Natural killer cell (primary cell): ENCODE measurements around the gene RELCH. TPM values are rescaled to one million over a fixed set of nuclear protein-coding genes. Genes with fewer than 3 reads are reported as not detected.

Experiments used
- ATAC-seq, 3 donors: fragments of 150-1000 bp in 2 of 3; fragments of 200-7000 bp in 1 of 3; cut with Tn5 transposase; 1 replicate in 1 of 3; 2 replicates in 2 of 3; pipeline ENCODE4 v1.10.0; 2021; ENCODE audit warnings: mild to moderate bottlenecking in 2 of 3, moderate library complexity in 2 of 3
- DNase-seq, 2 donors: peaks; one replicate each; pipeline versions ENCODE4 v3.0.0 to v3.0.0-alpha.2; 2013 to 2021; ENCODE audit warnings: mixed read lengths in 1 of 2
- H3K27ac ChIP-seq: one replicate; pipeline ENCODE4 v1.5.1; 2013; ENCODE audit warnings: mild to moderate bottlenecking, low read length
- H3K27me3 ChIP-seq: one replicate; pipeline ENCODE4 v1.6.1; 2013; ENCODE audit warnings: low read length; ENCODE audit not compliant: control insufficient read depth, insufficient read depth
- H3K36me3 ChIP-seq: one replicate; pipeline ENCODE4 v1.6.1; 2013; ENCODE audit warnings: low read length; ENCODE audit not compliant: control insufficient read depth, insufficient read depth
- H3K4me1 ChIP-seq: one replicate; pipeline ENCODE4 v1.6.1; 2013; ENCODE audit warnings: low read length; ENCODE audit not compliant: control insufficient read depth, insufficient read depth
- H3K4me3 ChIP-seq: one replicate; pipeline ENCODE4 v1.5.1; 2013; ENCODE audit warnings: low read length
- H3K9me3 ChIP-seq: one replicate; pipeline ENCODE4 v1.6.1; 2013; ENCODE audit warnings: low read length; ENCODE audit not compliant: control insufficient read depth, insufficient read depth
- H3K27ac Mint-ChIP-seq, 2 donors: one replicate each; pipeline ENCODE4 v1.8.0; 2022; ENCODE audit warnings: mild to moderate bottlenecking in 2 of 2, mixed read lengths in 2 of 2, moderate library complexity in 1 of 2
- H3K27me3 Mint-ChIP-seq, 2 donors: one replicate each; pipeline ENCODE4 v1.8.0; 2022; ENCODE audit warnings: low read depth in 2 of 2, mixed read lengths in 2 of 2
- H3K36me3 Mint-ChIP-seq: one replicate; pipeline ENCODE4 v1.8.0; 2022; ENCODE audit warnings: mixed read lengths
- H3K4me1 Mint-ChIP-seq, 2 donors: one replicate each; pipeline ENCODE4 v1.8.0; 2022; ENCODE audit warnings: mixed read lengths in 2 of 2
- H3K4me3 Mint-ChIP-seq: one replicate; pipeline ENCODE4 v1.8.0; 2022; ENCODE audit warnings: mild to moderate bottlenecking, moderate library complexity, mixed read lengths
- H3K9me3 Mint-ChIP-seq, 2 donors: one replicate each; pipeline ENCODE4 v1.8.0; 2022; ENCODE audit warnings: mixed read lengths in 2 of 2
- whole genome bisulfite sequencing: methylation state at CpG from one replicate; pipeline ENCODE4 v1.1.7; 2013; ENCODE audit warnings: missing lambda C conversion rate; ENCODE audit not compliant: insufficient coverage; 5-methylcytosine and 5-hydroxymethylcytosine counted together
- intact Hi-C: fragments of 100-400 bp; cut with micrococcal nuclease; formaldehyde crosslinking; loops from one replicate; pipeline ENCODE4 v1.14.2; 2022
- total RNA-seq, 4 donors: library from RNA; stranded (reverse); fragments of 120-200 nt in 1 of 4; gene quantifications; one replicate each; pipeline versions ENCODE4 v1.2.3 to v1.2.4, GENCODE V29; 2013 to 2022
- TF ChIP-seq, protein P1 (sequence below): fragments of 200-600 bp; IDR thresholded peaks from one replicate; pipeline ENCODE4 v1.8.0; 2022; ENCODE audit warnings: antibody characterized with exemption

The RELCH gene
- total RNA-seq, 3 donors from 2014 or later (not counting 1 experiment from before 2014, with no cell fraction given) = 60.1 to 69.9 (median 63.9) TPM

GRCh38 chr18:62294073-62294472, 107.0 kb downstream of the RELCH start:
- no peak overlapping the region for H3K27ac ChIP-seq
- no peak for DNase-seq
- Mint-ChIP-seq H3K36me3 (no peaks in the 10 kb centered on the region), H3K9me3 (no peaks in the 10 kb centered on the region), H3K4me1 (no peaks in the 10 kb centered on the region), H3K27me3 (no peaks in the 10 kb centered on the region), H3K27ac (no peak overlapping the region), H3K4me3 (no peak overlapping the region)
- intact Hi-C loops = no loop called here
- no peaks in the 10 kb centered on the region for H3K9me3 ChIP-seq
- peaks cover 39% of the 10 kb centered on the region for H3K36me3 ChIP-seq
- no peaks in the 10 kb centered on the region for H3K4me1 ChIP-seq
- ATAC-seq = no peak
- no peak overlapping the region for H3K4me3 ChIP-seq
- no peaks in the 10 kb centered on the region for H3K27me3 ChIP-seq
- TF ChIP-seq, protein P1, sequence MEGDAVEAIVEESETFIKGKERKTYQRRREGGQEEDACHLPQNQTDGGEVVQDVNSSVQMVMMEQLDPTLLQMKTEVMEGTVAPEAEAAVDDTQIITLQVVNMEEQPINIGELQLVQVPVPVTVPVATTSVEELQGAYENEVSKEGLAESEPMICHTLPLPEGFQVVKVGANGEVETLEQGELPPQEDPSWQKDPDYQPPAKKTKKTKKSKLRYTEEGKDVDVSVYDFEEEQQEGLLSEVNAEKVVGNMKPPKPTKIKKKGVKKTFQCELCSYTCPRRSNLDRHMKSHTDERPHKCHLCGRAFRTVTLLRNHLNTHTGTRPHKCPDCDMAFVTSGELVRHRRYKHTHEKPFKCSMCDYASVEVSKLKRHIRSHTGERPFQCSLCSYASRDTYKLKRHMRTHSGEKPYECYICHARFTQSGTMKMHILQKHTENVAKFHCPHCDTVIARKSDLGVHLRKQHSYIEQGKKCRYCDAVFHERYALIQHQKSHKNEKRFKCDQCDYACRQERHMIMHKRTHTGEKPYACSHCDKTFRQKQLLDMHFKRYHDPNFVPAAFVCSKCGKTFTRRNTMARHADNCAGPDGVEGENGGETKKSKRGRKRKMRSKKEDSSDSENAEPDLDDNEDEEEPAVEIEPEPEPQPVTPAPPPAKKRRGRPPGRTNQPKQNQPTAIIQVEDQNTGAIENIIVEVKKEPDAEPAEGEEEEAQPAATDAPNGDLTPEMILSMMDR = no peak

DNA sequence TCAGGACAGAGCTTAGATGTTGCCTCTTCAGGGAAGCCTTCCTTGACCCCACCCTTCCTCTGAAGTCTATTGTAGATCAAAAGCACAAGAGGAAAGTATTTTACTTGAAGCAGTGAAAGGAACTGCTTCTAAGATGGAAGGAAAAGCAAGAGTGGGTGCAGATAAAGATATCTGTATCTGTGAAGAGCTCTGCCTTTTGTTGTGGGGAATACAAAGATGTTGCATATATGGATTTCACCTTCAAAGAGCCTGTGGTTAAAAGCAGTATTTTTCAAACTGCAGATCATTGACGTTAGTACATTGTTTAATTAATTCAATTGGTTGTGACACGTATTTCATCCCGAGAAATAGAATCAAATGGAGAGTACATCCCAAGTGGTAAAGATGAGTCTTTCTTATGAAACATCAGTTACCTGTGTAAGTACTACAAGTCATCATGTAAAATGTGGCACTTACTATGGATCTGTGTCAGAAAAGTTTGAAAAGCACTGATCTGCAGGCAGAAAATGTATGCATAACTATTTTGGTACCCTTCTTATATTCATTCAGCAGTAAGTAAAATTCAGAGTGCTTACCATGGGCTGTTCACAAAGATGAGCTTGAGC, 113.4 kb downstream of the RELCH start:
- no peak overlapping the region for H3K4me3 Mint-ChIP-seq
- peaks cover 16% of the 10 kb centered on the region for H3K36me3 Mint-ChIP-seq
- no peaks in the 10 kb centered on the region for H3K27me3 Mint-ChIP-seq
- no peak for ATAC-seq
- peaks cover 52% of the 10 kb centered on the region for H3K36me3 ChIP-seq
- TF ChIP-seq, protein P1 = no peak
- H3K4me3 ChIP-seq = no peak overlapping the region
- H3K9me3 Mint-ChIP-seq = no peaks in the 10 kb centered on the region
- DNase-seq = peak in 1 of 2 donors; percentile 6
- no peaks in the 10 kb centered on the region for H3K4me1 Mint-ChIP-seq
- no peaks in the 10 kb centered on the region for H3K4me1 ChIP-seq
- H3K27ac ChIP-seq = no peak overlapping the region
- intact Hi-C loops = no loop called here
- H3K27ac Mint-ChIP-seq = no peak overlapping the region
- H3K9me3 ChIP-seq = no peaks in the 10 kb centered on the region
- H3K27me3 ChIP-seq = no peaks in the 10 kb centered on the region
- WGBS = 91% methylated on average over 3 of the region's 3 CpGs

GRCh38 chr18:62301322-62301721, 114.3 kb downstream of the RELCH start:
- no peaks in the 10 kb centered on the region for H3K4me1 ChIP-seq
- H3K4me1 Mint-ChIP-seq = no peaks in the 10 kb centered on the region
- no peaks in the 10 kb centered on the region for H3K27me3 ChIP-seq
- intact Hi-C loops = no loop called here
- no peak for DNase-seq
- H3K36me3 ChIP-seq = peaks cover 53% of the 10 kb centered on the region
- H3K4me3 Mint-ChIP-seq = no peak overlapping the region
- no peak overlapping the region for H3K27ac Mint-ChIP-seq
- no peak overlapping the region for H3K27ac ChIP-seq
- H3K36me3 Mint-ChIP-seq = peaks cover 16% of the 10 kb centered on the region
- ATAC-seq = no peak
- no peaks in the 10 kb centered on the region for H3K27me3 Mint-ChIP-seq
- no peaks in the 10 kb centered on the region for H3K9me3 ChIP-seq
- no peak overlapping the region for H3K4me3 ChIP-seq
- TF ChIP-seq, protein P1 = no peak
- H3K9me3 Mint-ChIP-seq = no peaks in the 10 kb centered on the region
- WGBS = 100% methylated on average over 1 of the region's 1 CpG

- TF ChIP-seq, protein P1 = no peak
- peaks cover 9% of the 10 kb centered on the region for H3K36me3 ChIP-seq
- H3K36me3 Mint-ChIP-seq = no peaks in the 10 kb centered on the region
- no peaks in the 10 kb centered on the region for H3K4me1 ChIP-seq
- no peaks in the 10 kb centered on the region for H3K27me3 Mint-ChIP-seq
- no peaks in the 10 kb centered on the region for H3K9me3 ChIP-seq
- no peak overlapping the region for H3K27ac Mint-ChIP-seq
- H3K4me1 Mint-ChIP-seq = no peaks in the 10 kb centered on the region
- DNase-seq (no peak), ATAC-seq (no peak)
- H3K4me3 ChIP-seq = no peak overlapping the region
- no peak overlapping the region for H3K4me3 Mint-ChIP-seq
- no peaks in the 10 kb centered on the region for H3K27me3 ChIP-seq
- 97% methylated on average over 1 of the region's 1 CpG for WGBS
- H3K27ac ChIP-seq = no peak overlapping the region
- no peaks in the 10 kb centered on the region for H3K9me3 Mint-ChIP-seq
- intact Hi-C loops = no loop called here
These were observed 125.8 kb downstream of the RELCH start for GRCh38 chr18:62312851-62313250.
